Lower leg skin (tissue), 3 donors: Measurements from ENCODE around the gene STAT2.
"Not testable (repeated sequence)": the region's sequence is repeated elsewhere in the genome, so short reads cannot be mapped to it uniquely, and the experiment has no call there.

ENCODE experiments used
- POLR2A ChIP-seq, 2 donors: fragments of 450-650 bp; IDR thresholded peaks; one replicate each; pipeline ENCODE4 v1.6.1; 2016 to 2017; ENCODE audit warnings: antibody characterized with exemption in 2 of 2, mild to moderate bottlenecking in 1 of 2, moderate library complexity in 1 of 2
- TF ChIP-seq, protein P1 (sequence below), 3 donors: fragments of 450-650 bp; IDR thresholded peaks; one replicate each; pipeline ENCODE4 v1.5.1; 2016; ENCODE audit warnings: antibody characterized with exemption in 3 of 3, mild to moderate bottlenecking in 3 of 3, moderate library complexity in 2 of 3

DNA sequence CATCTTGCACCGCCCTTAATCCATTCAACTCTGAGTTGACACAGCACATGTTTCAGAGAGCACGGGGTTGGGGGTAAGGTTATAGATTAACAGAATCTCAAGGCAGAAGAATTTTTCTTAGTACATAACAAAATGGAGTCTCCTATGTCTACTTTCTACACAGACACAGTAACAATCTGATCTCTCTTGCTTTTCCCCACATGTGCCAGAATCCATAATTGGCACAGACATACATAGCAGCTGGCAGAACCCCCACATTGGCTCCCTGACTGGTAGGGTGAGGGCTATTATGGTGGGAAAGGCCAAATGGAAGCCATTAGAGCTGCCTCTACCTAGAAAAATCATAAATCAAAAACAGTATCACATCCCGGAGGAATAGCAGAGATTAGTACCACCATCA lies 41.2 kb upstream of the STAT2 start:
- TF ChIP-seq, protein P1, sequence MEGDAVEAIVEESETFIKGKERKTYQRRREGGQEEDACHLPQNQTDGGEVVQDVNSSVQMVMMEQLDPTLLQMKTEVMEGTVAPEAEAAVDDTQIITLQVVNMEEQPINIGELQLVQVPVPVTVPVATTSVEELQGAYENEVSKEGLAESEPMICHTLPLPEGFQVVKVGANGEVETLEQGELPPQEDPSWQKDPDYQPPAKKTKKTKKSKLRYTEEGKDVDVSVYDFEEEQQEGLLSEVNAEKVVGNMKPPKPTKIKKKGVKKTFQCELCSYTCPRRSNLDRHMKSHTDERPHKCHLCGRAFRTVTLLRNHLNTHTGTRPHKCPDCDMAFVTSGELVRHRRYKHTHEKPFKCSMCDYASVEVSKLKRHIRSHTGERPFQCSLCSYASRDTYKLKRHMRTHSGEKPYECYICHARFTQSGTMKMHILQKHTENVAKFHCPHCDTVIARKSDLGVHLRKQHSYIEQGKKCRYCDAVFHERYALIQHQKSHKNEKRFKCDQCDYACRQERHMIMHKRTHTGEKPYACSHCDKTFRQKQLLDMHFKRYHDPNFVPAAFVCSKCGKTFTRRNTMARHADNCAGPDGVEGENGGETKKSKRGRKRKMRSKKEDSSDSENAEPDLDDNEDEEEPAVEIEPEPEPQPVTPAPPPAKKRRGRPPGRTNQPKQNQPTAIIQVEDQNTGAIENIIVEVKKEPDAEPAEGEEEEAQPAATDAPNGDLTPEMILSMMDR (IDR thresholded peaks at IDR 0.05): not testable (repeated sequence)
- not testable (repeated sequence) for TF ChIP-seq POLR2A (IDR thresholded peaks at IDR 0.05)
